Measurements from ENCODE around the gene TNFRSF13B.
"Not testable (repeated sequence)": the region's sequence is repeated elsewhere in the genome, so short reads cannot be mapped to it uniquely, and the experiment has no call there.

The TNFRSF13B gene

GRCh38 chr17:16900288-16900882 is 71.5 kb downstream of the TNFRSF13B start:
- no peak for DNase-seq

- not testable (repeated sequence) for DNase-seq
Observed at GRCh38 chr17:16897211-16897896, 74.6 kb downstream of the TNFRSF13B start.

GRCh38 chr17:16896235-16896634 is 75.7 kb downstream of the TNFRSF13B start:
- DNase-seq = not testable (repeated sequence)

GRCh38 chr17:16893527-16893926 is 78.4 kb downstream of the TNFRSF13B start:
- DNase-seq = not testable (repeated sequence)

- DNase-seq = not testable (repeated sequence)
Observed at GRCh38 chr17:16892876-16893454, 79.0 kb downstream of the TNFRSF13B start.

GRCh38 chr17:16889088-16889465 is 82.8 kb downstream of the TNFRSF13B start:
- DNase-seq = no peak
